ENCODE measurements around the gene PACSIN2.

The PACSIN2 gene

GRCh38 chr22:42878561-42879305, 136.2 kb downstream of the PACSIN2 start:
- no peak for DNase-seq

GRCh38 chr22:42877597-42878340, 137.2 kb downstream of the PACSIN2 start:
- DNase-seq = no peak

- DNase-seq = no peak
These were observed 137.8 kb downstream of the PACSIN2 start for GRCh38 chr22:42877158-42877557.

- no peak for DNase-seq
These were observed 138.9 kb downstream of the PACSIN2 start for GRCh38 chr22:42876041-42876440.

GRCh38 chr22:42874010-42874409, 140.9 kb downstream of the PACSIN2 start:
- no peak for DNase-seq

GRCh38 chr22:42873356-42873755, 141.6 kb downstream of the PACSIN2 start:
- DNase-seq = no peak

- DNase-seq = no peak
These were observed 142.1 kb downstream of the PACSIN2 start for GRCh38 chr22:42872821-42873220.

GRCh38 chr22:42871146-42872050, 143.6 kb downstream of the PACSIN2 start:
- DNase-seq = no peak

GRCh38 chr22:42869888-42870480, 145.0 kb downstream of the PACSIN2 start:
- DNase-seq = no peak

GRCh38 chr22:42869463-42869862, 145.5 kb downstream of the PACSIN2 start:
- no peak for DNase-seq

- no peak for DNase-seq
These were observed 146.1 kb downstream of the PACSIN2 start for GRCh38 chr22:42868751-42869251.

- DNase-seq = no peak
These were observed 148.8 kb downstream of the PACSIN2 start for GRCh38 chr22:42866100-42866499.

GRCh38 chr22:42865536-42865935, 149.4 kb downstream of the PACSIN2 start:
- DNase-seq = no peak

GRCh38 chr22:42863349-42863961, 151.5 kb downstream of the PACSIN2 start:
- DNase-seq = no peak

- DNase-seq = no peak
These were observed 152.8 kb downstream of the PACSIN2 start for GRCh38 chr22:42862045-42862734.

- no peak for DNase-seq
These were observed 154.0 kb downstream of the PACSIN2 start for GRCh38 chr22:42860968-42861367.

GRCh38 chr22:42857845-42858481, 157.0 kb downstream of the PACSIN2 start:
- DNase-seq = no peak

- peak; percentile 91 for DNase-seq
These were observed 157.9 kb downstream of the PACSIN2 start, which contains the start of gene ARFGAP3 for GRCh38 chr22:42856865-42857704. TSS of gene ARFGAP3 (minus strand) at chr22:42857273. CDS start at chr22:42857182, 91 bp downstream.

GRCh38 chr22:42856179-42856864, 158.6 kb downstream of the PACSIN2 start:
- no peak for DNase-seq
